HG03342 (cell line): ENCODE data around the gene UNC13B.
"Not testable (repeated sequence)": the region's sequence is repeated elsewhere in the genome, so short reads cannot be mapped to it uniquely, and the experiment has no call there.

ENCODE experiments used
- ATAC-seq: cut with Tn5 transposase; IDR thresholded peaks from one replicate; pipeline ENCODE4 v1.9.1; 2021; ENCODE audit warnings: mild to moderate bottlenecking, moderate library complexity; ENCODE audit not compliant: unreplicated experiment

UNC13B gene

DNA sequence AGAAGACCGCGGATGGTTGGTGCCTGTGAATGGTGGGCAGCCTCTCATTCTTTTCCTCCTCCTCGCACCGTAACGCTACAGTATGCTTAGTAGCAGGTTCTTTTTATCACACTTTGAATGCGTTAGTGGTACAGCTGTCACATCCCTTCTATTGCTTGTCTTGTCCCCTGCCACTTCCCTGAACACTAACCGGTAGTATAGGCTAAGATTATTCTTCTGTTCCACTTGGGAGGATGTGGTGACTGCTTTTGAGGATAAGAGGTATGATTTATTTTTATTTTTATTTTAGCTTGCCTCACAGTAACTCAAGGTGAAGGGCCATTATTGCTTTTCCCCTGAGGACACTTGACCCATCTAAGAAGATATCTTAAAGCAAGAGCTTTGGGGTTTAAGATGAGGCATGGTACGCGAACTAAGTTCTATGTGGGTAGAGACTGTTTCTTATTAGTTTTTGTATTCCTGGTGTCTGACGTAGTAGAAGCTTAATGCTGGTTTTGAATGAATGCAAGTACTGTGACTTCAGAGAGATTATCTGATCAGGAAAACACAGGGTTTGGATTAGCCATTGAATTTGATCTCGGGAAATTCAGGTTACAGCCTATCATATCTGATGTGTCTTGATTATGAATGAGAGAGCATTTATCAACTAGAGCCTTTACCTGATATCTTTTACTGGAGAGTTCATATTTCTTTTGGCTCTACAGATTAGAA, 951 bp downstream of the UNC13B start:
- no peak for ATAC-seq

DNA sequence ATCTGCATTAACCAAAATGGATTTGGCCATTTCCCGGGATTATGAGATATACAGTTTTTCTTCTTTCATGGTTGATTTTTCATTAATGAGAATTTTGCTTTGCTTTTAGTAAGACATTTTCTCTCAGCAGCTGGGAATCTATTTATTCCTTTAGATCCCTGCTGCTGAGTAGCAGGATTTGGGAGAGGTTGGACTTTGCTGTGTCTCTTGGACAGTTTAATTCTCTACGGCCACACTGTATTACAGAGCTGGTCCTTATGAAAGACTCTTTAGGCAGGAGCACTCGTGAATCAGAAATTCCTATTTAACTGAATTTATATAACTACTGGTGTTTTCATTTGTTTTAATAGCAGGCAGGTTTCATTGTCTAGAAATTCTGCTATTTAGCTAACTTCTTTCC, 1.6 kb downstream of the UNC13B start:
- no peak for ATAC-seq

DNA sequence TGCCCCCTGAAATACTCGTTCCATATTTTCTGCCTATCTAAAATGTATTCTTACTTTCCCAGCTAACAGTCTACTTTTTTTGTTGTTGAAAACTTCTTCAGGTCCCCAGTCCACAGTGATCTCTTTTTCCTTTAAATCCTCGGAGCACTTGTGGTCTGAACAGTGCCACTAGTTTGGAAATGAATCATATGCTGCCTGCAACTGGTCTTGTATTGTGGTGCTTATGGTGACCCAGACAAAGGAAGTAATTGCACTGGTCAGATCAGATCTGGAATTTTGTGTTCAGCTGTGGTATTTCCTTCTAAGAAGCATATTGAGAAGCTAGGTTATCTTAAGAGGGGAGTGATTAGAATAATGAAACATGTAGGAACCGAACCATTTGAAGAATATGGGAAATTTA, 2.9 kb downstream of the UNC13B start:
- no peak for ATAC-seq

DNA sequence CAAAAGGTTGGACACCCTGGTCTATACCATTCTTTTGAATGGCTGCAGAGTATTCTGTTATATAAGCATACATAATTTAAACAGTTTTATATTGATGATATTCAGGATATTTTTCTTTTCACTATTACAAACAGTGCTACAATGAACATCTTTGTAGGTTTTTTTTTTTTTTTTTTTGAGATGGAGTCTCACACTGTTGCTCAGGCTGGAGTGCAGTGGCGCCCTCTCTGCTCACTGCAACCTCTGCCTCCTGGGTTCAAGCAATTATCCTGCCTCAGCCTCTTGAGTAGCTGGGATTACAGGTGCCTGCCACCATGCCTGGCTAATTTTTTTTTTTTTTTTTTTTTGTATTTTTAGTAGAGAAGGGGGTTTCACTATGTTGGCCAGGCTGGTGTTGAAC, 5.6 kb downstream of the UNC13B start:
- not testable (repeated sequence) for ATAC-seq

DNA sequence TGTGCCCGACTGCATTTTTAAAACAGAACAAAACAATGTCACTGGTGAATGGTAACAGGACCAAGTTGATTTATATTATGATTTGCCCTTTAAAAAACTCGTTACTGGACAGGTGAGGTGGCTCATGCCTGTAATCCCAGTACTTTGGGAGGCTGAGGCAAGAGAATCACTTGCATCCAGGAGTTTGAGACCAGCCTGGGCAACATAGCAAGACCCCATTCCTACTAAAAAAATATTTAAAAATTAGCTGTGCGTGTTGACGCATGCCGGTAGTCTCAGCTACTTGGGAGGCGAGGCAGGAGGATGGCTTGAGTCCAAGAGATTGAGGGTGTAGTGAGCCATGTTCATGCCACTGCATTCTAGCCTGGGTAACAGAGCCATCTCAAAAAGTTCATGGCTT, 7.2 kb downstream of the UNC13B start:
- ATAC-seq, result no peak

DNA sequence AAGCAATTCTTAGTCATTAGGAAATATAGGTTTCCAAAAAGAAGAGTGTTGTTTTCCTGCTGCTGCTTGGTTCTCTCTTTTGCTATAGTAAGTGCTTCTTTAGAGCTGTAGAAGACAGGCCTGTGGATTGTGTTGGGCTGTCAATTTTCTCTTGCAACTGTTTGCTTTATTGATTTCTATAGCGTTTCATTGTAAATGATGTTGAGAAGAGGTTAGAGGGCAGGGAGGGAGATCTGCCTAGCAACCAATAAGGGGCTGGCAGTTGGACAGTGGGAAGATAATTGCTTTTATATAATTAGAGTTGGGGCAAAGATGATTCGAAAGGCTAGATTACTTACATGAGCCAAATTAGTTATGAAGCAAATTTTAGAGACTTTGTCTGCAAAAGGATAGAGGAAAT, 11.1 kb downstream of the UNC13B start:
- no peak for ATAC-seq

- ATAC-seq, result no peak
These were observed 15.7 kb downstream of the UNC13B start for GRCh38 chr9:35177520-35177919.

DNA sequence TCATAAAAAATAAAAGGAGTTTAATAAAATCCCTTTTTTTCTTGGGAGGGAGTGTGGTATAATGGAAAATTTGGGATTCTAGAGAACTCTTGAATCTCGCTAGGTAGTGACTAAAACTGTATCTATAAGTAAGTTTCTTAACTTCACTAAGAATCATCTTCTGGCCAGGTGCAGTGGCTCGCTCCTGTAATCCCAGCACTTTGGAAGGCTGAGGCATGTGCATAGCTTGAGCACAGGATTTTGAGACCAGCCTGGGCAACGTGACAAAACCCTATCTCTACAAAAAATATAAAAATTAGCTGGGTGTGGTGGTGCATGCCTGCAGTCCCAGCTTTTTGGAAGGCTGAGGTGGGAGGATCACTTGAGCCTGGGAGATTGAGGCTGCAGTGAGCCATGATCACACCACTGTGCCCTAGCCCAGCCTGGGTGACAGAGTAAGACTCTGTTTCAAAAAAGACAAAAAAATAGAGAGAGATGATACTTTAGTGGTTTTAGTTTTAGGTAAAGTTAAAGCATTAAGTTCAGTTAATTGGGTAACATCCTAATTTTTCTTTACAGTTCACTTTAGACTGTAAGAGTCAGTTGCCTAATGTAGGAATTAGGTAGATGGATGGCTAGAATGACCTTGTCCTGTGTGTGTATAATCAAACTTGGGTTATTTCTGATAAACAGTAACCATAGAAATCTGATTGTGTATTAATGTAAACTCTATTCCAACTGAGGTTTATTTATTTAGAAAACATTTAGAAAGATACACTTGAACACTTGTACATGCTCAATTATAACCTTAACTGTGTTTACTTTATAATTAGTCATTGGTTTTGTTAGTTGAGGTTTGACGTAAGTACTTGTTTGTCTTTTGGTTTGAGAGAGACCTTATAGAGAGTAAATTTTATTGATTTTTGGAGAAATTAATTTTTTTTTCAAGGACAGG, 17.8 kb downstream of the UNC13B start:
- ATAC-seq, result no peak

GRCh38 chr9:35180801-35181200, 19.0 kb downstream of the UNC13B start:
- ATAC-seq, result no peak

DNA sequence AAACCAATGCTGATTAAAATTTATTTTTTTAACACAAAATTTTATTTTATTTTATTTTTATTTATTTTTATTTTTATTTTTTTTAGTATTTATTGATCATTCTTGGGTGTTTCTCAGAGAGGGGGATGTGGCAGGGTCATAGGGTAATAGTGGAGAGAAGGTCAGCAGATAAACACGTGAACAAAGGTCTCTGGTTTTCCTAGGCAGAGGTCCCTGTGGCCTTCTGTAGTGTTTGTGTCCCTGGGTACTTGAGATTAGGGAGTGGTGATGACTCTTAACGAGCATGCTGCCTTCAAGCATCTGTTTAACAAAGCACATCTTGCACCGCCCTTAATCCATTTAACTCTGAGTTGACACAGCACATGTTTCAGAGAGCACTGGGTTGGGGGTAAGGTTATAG, 20.6 kb downstream of the UNC13B start:
- ATAC-seq, result not testable (repeated sequence)

GRCh38 chr9:35182996-35183754, 21.4 kb downstream of the UNC13B start:
- not testable (repeated sequence) for ATAC-seq

GRCh38 chr9:35183755-35184480, 22.1 kb downstream of the UNC13B start:
- ATAC-seq, result not testable (repeated sequence)

- ATAC-seq, result no peak
These were observed 24.7 kb downstream of the UNC13B start for GRCh38 chr9:35186524-35186923.

DNA sequence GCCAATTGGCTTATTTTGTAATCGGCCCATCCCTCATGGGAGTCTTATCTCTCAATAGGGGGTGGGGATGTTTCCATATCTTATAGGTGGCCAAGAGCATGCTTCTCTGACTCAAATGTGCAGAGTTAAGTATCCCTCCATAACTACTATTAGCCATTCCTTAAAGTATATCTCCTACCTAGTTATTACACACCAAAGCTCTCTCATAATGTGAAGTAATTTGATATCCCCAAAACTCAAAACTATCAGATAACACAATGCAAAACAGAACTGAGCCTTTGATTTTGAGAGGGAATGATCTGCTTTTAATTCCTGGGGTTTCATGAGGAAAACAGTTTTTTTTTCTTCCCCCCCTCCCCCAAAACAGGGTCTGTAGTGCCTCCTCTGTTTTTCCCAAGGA, 28.4 kb downstream of the UNC13B start:
- no peak for ATAC-seq

DNA sequence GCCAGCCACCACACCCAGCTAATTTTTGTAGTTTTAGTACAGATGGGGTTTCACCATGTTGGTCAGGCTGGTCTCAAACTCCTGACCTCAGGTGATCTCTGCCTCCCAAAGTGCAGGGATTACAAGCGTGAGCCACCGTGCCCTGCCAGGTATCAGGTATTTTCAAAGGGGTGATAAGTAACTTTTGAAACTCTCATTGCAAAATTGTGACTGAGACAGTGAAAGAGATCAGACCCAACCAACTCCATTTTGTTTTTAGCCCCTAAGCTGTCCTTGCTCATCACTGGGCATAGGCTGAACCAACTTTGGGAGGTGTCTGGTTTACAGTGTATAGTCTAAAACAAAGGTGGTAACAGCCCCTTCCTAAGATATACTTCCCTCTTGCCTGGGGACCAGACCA, 29.3 kb downstream of the UNC13B start:
- ATAC-seq, result no peak

DNA sequence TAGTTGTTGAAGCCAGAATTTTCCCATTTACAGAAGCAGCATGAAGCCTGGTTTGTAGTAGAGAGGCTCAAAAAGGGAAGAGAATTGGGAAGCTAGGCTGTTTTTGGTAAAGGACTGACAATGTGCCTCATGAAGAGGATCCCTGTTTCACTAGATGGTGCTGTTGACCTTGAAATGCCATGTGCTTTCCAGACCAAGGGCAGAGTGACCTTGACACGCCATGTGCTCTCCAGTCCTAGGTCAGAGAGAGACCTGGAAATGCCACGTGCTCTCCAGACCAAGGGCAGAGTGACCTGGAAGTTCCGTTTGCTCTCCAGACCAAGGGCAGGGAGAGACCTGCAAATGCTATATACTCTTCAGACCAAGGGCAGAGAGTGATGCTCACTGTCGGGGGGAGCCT, 32.0 kb downstream of the UNC13B start:
- ATAC-seq, result no peak

DNA sequence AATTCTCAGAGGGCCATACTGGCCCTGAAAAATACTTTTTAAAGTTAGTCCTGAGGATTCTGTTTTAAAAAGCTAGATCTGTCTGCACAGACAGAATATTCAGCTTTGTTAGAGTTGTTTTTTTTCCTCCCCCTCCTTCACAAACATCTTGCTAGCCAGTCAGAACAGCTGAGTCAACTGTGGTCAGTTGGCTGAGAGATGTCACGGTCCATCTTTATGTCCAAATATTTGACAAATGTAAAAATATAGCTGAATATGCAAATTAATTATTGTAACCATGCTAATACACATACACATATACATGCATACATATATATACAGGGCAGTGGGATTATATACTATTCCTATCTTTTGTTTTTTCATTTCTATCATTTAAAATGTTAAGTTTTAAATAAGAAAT, 33.9 kb downstream of the UNC13B start:
- ATAC-seq, result no peak

GRCh38 chr9:35198191-35198590, 36.4 kb downstream of the UNC13B start:
- ATAC-seq, result no peak

- no peak for ATAC-seq
These were observed 41.7 kb downstream of the UNC13B start for GRCh38 chr9:35203528-35203927.

DNA sequence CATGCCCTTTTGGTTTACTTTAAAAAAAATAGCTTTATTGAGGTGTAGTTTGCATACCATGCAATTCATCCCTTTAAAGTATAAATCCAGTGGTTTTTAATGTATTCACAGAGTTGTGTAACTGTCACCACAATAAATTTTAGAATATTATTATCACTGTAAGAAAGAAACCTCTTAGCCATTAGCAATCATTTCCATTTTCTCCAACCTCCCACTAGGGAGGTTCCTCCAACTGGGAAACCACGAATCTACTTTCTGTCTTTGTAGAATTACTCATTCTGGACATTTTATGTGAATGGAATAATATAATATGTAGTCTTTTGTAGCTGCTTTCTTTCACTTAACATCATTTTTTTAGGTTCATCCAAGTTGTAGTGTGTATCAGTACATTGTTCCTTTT, 43.5 kb downstream of the UNC13B start:
- ATAC-seq, result no peak

DNA sequence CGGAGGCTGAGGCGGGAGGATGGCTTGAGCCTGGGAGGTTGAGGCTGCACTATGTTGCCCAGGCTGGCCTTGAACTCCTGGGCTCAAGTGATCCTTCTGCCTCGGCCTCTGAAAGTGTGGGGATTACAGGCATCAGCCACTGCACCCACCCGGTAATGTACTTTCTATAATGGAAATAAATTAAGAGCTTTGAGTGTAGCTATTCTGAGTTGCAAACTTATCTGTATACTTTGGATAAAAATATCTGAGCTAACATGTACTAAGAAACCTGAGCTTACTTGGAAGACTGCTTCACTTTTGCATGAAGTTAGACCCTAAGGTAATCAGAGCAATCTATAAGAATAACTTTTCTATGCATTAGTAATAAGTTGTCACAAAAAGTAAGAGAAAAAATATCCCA, 50.0 kb downstream of the UNC13B start:
- ATAC-seq, result no peak
